Dermis blood vessel endothelial cell (primary cell): ENCODE results near the gene SMIM36. TPM values are rescaled to one million over a fixed set of nuclear protein-coding genes. Genes with fewer than 3 reads are reported as not detected.
A peak's percentile ranks its signal among the peaks of the same experiment; 100 is the strongest.
"Not testable (repeated sequence)": the region's sequence is repeated elsewhere in the genome, so short reads cannot be mapped to it uniquely, and the experiment has no call there.

Experiments used
- DNase-seq: peaks from one replicate; pipeline ENCODE4 v3.0.0; 2010
- total RNA-seq: library from RNA; depleted of rRNA; stranded (reverse); fragments of >200 nt; gene quantifications from 2 replicates; pipeline ENCODE4 v1.2.3, GENCODE V29; 2014

The SMIM36 gene
- total RNA-seq, 1 donor from 2014 or later: not detected

GRCh38 chr17:55433029-55433628, 78.1 kb downstream of the SMIM36 start:
- no peak for DNase-seq

GRCh38 chr17:55432358-55433028, 78.8 kb downstream of the SMIM36 start:
- no peak for DNase-seq

DNA sequence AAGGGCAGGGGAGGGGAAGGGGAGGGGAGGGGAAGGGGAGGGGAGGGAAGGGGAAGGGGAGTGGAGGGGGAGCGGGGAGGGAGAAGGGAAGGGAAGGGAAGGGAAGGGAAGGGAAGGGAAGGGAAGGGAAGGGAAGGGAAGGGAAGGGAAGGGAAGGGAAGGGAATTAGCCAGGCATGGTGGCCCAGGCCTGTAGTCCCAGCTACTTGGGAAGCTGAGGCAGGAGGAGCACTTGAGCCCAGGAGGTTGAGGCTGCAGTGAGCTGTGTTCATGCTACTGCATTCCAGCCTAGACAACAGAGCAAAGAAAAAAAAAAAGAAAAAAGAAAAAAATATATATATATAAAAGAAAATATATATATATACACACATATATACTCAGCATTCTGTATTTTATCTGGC, 79.3 kb downstream of the SMIM36 start:
- DNase-seq: not testable (repeated sequence)

DNA sequence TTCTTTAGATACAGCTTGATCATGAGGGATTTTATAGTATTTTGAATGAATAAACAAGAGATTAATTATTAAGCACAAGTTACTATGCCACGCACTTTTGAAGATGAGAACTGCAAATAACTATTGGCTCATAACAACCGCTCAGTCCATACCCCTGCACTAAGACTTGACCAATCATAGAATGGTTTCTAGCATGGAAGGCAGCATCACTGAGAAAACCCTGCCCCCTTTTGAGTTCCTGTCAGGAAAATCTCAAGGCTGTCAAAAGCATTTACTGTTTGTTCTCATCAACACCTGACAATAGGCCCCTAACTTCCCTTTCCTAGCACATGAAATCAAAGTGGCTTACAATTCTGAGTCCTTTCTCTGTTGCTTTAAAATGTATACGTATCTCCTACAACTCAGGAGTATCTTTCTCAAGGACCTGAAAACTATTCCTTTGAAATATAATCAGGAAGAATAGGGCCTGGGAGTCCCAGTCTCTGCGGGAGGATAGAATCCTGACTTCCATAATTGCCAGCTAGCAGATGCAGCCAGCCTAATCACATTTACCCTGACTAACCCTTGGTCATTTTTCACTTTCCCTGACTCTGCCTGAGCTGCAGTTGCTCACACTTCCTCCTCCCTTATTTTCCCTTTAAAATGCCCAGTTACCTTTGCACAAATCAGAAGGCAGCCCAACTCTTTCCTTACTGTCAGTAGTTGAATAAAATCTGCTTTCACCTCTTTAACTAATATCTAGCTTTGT, 80.5 kb downstream of the SMIM36 start:
- DNase-seq: peak; percentile 50

- no peak for DNase-seq
These were observed 83.7 kb downstream of the SMIM36 start for GRCh38 chr17:55427587-55427882.

- no peak for DNase-seq
These were observed 84.2 kb downstream of the SMIM36 start for GRCh38 chr17:55426851-55427586.

GRCh38 chr17:55424893-55425540, 86.2 kb downstream of the SMIM36 start:
- DNase-seq: no peak

- no peak for DNase-seq
These were observed 87.7 kb downstream of the SMIM36 start for GRCh38 chr17:55423535-55423934.

DNA sequence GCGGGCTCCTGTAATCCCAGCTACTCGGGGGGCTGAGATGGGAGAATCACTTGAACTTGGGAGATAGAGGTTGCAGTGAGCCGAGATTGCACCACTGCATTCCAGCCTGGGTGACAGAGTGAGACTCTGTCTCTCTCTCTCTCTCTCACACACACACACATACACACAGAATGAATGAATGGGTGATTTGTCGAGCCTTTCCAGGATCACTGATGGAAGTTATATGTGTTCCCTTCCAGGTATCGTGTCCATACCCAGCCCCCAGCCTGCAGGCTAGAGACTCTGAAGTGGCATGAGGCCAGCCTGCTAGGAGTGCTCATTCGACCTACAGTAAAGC, 88.5 kb downstream of the SMIM36 start:
- not testable (repeated sequence) for DNase-seq

- no peak for DNase-seq
These were observed 89.9 kb downstream of the SMIM36 start, which contains the start of gene MMD for GRCh38 chr17:55421179-55421934. TSS of gene MMD (minus strand) at chr17:55421835. CDS start at chr17:55421695, 140 bp downstream.

GRCh38 chr17:55420776-55421178, 90.5 kb downstream of the SMIM36 start:
- DNase-seq: peak; percentile 32

- DNase-seq: peak; percentile 5
These were observed 91.0 kb downstream of the SMIM36 start for GRCh38 chr17:55420067-55420775.

DNA sequence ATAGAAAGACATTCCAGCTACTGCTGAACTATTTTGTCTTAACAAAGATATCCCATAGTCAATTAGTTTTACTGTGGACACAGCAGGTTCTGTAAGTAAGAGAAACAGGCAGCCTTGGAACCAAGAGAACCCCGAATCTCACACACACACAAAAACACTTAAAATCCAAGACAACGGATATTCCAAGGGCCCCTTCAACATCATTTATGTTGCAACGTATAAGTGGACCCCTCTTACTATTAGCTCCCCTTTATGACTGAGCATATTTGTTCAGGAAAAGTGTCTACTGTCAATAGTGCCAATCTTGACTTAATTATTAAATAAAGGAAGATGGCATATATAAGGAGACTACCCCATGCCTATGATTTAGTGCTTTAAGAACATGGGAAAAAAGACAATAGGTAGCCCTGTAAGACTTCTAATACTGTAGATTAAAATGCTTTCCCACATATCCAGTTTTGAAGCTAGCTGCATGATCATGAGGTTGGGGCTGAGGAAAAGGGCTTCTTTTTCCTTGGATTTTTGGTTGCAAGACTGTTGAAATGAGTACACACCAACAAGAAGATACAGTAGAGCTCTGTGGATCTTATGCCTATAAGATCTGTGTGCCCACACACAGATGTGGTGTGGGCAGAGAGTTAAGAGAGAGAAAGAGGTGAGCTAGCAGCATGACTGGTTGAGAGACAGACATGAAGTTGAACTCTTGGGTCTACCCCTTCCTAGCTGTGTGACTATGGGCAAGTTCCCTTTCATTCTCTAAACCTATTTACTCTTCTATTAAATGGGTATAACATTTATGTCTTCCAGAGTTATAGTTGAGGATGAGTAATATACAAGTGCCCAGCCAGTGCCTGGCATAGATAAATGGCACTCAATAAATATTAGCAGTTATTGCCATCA, 92.6 kb downstream of the SMIM36 start:
- DNase-seq: no peak

- DNase-seq: no peak
These were observed 93.6 kb downstream of the SMIM36 start for GRCh38 chr17:55417411-55418268.

DNA sequence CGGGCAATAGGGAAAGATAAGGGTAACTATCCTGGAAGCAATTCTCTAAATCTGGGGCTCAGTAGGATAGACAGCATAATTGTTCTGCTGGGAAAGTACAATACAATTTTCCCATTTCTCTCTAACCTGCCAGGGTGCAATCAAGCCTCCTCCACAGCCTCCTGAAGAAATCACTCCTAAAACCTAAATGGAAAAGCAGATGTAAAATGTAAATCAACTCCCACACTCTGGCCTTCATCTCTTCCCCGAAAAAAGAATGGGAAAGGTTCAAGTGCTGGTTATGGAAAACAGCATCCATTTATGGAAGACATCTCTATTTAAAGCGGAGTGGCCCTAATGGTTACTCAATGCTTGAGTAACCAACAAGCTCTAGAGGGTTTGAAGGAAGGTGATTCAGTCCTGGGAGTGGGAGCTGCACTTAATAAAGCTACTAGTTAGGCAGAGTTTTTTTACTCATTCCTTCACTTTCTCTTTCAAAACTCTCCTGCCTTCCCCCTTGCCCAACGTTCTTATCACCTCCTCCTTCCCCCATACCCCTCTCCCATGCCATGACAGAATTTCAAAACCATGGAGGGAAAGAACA, 94.7 kb downstream of the SMIM36 start:
- DNase-seq: no peak

DNA sequence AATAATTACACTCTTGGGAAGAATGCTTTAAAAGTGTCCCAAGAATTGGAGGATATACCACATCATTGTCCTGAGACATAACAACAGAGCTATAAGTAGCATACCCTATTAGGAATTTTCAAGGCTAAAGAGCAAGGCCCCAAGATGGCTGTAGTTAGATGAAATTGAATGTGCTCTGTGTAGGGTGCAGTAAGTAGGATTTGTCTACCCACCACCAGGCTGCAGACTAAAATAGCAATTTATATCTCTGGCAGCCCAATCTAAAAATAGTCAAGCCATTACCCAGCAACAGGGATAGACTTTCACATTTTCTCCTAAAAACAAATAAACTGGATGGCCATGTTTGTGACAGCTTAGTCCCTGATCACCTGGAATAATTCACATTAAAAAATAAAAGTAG, 95.3 kb downstream of the SMIM36 start:
- DNase-seq: no peak

- DNase-seq: no peak
These were observed 96.3 kb downstream of the SMIM36 start for GRCh38 chr17:55414983-55415382.

GRCh38 chr17:55413825-55414489, 97.3 kb downstream of the SMIM36 start:
- DNase-seq: no peak
